GM12872 (cell line): ENCODE results near the gene CNFN.

ENCODE experiments used
- CTCF ChIP-seq: IDR thresholded peaks from 3 replicates; pipeline ENCODE4 v1.5.1; 2011; ENCODE audit warnings: low read depth, mild to moderate bottlenecking, low read length, moderate library complexity; ENCODE audit not compliant: insufficient read depth

CNFN gene

DNA sequence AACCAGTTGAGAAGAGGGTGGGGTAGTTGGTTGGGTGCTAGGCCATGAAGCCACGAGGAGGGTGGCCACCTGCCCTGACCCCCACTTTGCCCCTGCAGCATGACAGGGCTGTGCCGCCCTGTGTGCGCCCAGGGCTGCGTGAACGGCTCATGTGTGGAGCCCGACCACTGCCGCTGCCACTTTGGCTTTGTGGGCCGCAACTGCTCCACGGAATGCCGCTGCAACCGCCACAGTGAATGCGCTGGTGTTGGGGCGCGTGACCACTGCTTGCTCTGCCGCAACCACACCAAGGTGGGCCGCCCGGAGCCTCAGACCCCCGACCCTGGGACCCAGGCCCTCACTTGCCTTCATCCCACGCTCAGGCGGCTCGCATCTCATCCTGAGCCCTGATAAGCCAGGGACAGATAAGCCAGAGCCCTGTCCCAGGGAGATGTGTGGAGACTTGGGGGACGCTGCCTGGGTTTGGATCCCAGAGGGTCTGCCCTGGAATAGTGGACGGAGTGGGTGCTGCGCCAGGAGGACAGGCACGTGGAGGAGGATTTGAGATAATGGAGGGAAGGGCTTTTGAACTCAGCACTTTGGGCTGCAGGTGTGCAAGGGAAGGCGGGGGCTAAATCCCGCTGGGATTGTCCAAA is 20.5 kb downstream of the CNFN start:
- no peak for TF ChIP-seq CTCF

DNA sequence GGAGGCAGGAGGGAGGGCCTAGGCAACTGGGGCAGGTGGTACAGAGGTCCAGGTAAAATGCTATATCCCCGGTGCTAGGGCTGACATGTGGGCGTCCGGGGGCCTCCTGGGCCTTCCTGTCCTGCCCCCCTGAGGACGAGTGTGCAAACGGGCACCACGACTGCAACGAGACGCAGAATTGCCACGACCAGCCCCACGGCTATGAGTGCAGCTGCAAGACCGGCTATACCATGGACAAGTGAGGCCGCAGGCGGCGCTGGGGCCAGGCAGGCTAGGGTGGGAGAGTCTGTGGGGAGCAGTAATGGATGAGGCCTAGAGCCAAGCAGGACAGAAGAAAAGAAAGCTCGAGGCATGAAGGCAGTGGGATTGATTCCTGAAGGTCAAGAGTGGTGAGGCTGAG is 21.3 kb downstream of the CNFN start:
- TF ChIP-seq CTCF, result no peak

- TF ChIP-seq CTCF, result no peak
Observed at GRCh38 chr19:42368360-42368759, 21.7 kb downstream of the CNFN start.

DNA sequence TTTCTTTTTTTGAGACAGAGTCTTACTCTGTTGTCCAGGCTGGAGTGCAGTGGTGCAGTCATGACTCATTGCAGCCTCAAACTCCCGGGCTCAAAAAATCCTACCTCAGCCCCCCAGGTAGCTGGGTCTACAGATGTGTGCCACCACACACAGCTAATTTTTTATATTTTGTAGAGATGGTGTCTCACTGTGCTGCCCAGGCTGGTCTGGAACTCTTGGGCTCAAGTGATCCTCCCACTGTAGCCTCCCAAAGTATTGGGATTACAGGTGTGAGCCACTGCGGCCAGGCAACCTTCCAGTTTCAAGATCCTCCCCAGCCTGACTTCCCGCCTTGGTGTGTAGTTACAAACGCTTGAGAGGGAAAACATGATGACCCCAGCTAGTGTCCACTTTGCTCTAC is 22.2 kb downstream of the CNFN start:
- TF ChIP-seq CTCF, result no peak

DNA sequence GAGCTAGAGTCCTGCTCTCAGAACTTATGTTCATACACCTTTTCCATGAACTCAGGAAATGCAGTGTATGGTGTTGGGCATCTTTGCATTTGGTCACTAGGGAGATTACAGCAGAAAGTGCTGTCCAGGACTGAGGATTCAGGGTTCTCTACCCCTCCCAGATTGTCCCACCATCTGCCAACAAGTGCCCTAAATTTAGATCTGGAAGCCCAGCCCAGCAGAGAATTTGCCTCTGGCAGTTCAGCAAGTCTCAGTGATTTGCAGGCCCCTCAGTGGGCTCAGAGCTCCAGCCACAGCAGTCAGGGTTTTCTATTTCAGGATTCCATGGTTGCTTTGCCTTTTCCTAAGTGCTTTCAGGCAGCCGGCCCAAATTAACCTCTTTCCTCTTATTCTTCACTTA is 23.4 kb downstream of the CNFN start:
- TF ChIP-seq CTCF, result no peak

GRCh38 chr19:42363614-42364346 is 26.3 kb downstream of the CNFN start:
- TF ChIP-seq CTCF, result no peak

- TF ChIP-seq CTCF, result no peak
Observed at GRCh38 chr19:42362891-42363440, 27.1 kb downstream of the CNFN start.
